Esophagus (tissue), 2 donors: ENCODE measurements around the gene DYNLL2. TPM values are rescaled to one million over a fixed set of nuclear protein-coding genes. Genes with fewer than 3 reads are reported as not detected.
"Not testable (repeated sequence)": the region's sequence is repeated elsewhere in the genome, so short reads cannot be mapped to it uniquely, and the experiment has no call there.

Source experiments
- H3K27ac ChIP-seq, 2 donors: one replicate each; pipeline ENCODE4 v1.5.1; 2013; ENCODE audit warnings: low read depth in 2 of 2, mild to moderate bottlenecking in 2 of 2, inconsistent platforms in 1 of 2, low read length in 1 of 2, moderate library complexity in 1 of 2
- H3K27me3 ChIP-seq, 2 donors: one replicate each; pipeline ENCODE4 v1.6.1; 2013; ENCODE audit warnings: low read length in 2 of 2, control low read depth in 1 of 2, mild to moderate bottlenecking in 1 of 2; ENCODE audit not compliant: insufficient read depth in 2 of 2, control insufficient read depth in 1 of 2
- H3K36me3 ChIP-seq, 2 donors: one replicate each; pipeline ENCODE4 v1.6.1; 2013; ENCODE audit warnings: low read length in 1 of 2; ENCODE audit not compliant: control insufficient read depth in 2 of 2, insufficient read depth in 2 of 2
- H3K4me1 ChIP-seq, 2 donors: one replicate each; pipeline ENCODE4 v1.6.1; 2013; ENCODE audit warnings: low read length in 1 of 2; ENCODE audit not compliant: control insufficient read depth in 2 of 2, insufficient read depth in 2 of 2
- H3K4me3 ChIP-seq, 2 donors: one replicate each; pipeline ENCODE4 v1.5.1; 2013; ENCODE audit warnings: low read length in 2 of 2, mild to moderate bottlenecking in 2 of 2, low read depth in 1 of 2, moderate library complexity in 1 of 2
- H3K9me3 ChIP-seq, 2 donors: one replicate each; pipeline ENCODE4 v1.6.1; 2013; ENCODE audit warnings: mild to moderate bottlenecking in 2 of 2, low read depth in 1 of 2, low read length in 1 of 2, moderate library complexity in 1 of 2; ENCODE audit not compliant: control insufficient read depth in 2 of 2, insufficient read depth in 1 of 2
- WGBS, 2 donors: extraction: QIAGEN DNeasy Blood & Tissue Kit; methylation state at CpG; one replicate each; pipeline ENCODE4 v1.1.7; 2013; 5-methylcytosine and 5-hydroxymethylcytosine counted together
- polyA plus RNA-seq, 2 donors: library from polyadenylated mRNA; stranded (reverse); fragments of 200-250 nt; gene quantifications; one replicate each; pipeline ENCODE4 v1.2.3, GENCODE V29; 2013
- donor health status: healthy with polysubstance abuse.
- donor health status: Bipolar disorder and iron deficiency.

The DYNLL2 gene
- polyA plus RNA-seq, 2 donors: 14.8 to 15.3 TPM

DNA sequence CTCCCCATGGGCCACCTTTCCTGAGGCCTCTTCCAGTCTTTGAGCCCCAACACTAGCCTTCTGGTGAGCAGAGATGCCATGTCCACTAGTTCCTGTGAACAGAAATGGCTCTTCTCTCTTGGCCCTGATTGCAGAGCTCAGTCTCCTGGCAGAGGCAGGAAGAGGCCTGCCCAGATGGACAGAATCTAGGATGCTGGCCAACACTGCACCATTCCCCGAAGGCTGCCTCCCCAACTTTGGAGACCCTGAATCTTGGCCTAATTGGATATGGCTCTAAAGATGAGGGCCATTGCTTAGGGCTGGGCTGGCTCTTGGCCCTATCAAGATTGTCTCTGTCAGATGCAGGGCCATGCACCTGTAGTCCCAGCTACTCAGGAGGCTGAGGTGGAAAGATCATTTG is 18.0 kb upstream of the DYNLL2 start:
- no peak overlapping the region for H3K4me3 ChIP-seq
- H3K4me1 ChIP-seq: peaks cover 4% of the 10 kb centered on the region in 2 donors
- H3K27ac ChIP-seq: no peak overlapping the region
- 57 to 89% methylated on average over 1 of the region's 1 CpG for WGBS, 2 donors
- H3K9me3 ChIP-seq: no peaks in the 10 kb centered on the region
- no peaks in the 10 kb centered on the region for H3K36me3 ChIP-seq
- H3K27me3 ChIP-seq: no peaks in the 10 kb centered on the region

DNA sequence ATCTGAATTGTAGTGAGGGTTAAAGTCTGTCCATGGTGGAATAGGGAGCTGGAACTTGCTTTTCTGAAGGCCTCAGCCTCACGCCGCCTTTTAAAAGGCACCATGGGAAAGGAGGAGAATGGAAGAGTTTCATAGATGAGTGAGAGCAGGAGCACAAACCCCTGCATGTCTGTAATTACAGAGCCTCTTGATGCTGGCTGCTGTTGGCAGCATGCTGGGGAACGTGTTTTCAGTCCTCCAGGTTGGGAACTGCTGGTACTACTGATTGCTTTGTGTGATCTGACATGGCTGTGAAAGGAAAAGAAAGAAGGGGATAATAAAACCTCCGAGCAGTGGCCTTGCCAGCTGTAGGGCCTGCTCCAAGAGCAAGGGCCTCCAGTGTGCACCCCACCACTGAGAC is 16.8 kb upstream of the DYNLL2 start:
- H3K9me3 ChIP-seq: no peaks in the 10 kb centered on the region
- no peaks in the 10 kb centered on the region for H3K27me3 ChIP-seq
- no peaks in the 10 kb centered on the region for H3K36me3 ChIP-seq
- 61 to 64% methylated on average over 4 of the region's 4 CpGs for WGBS, 2 donors
- peaks cover 0 to 4% of the 10 kb centered on the region in 2 donors for H3K4me1 ChIP-seq
- no peak overlapping the region for H3K4me3 ChIP-seq
- no peak overlapping the region for H3K27ac ChIP-seq

- Histone ChIP-seq H3K27ac (no peak overlapping the region), H3K4me1 (no peaks in the 10 kb centered on the region), H3K9me3 (no peaks in the 10 kb centered on the region), H3K4me3 (no peak overlapping the region), H3K27me3 (peaks cover 0 to 2% of the 10 kb centered on the region in 2 donors), H3K36me3 (no peaks in the 10 kb centered on the region)
- 65 to 69% methylated on average over 1 of the region's 1 CpG for WGBS, 2 donors
These were observed 10.4 kb upstream of the DYNLL2 start for GRCh38 chr17:58072862-58073261.

DNA sequence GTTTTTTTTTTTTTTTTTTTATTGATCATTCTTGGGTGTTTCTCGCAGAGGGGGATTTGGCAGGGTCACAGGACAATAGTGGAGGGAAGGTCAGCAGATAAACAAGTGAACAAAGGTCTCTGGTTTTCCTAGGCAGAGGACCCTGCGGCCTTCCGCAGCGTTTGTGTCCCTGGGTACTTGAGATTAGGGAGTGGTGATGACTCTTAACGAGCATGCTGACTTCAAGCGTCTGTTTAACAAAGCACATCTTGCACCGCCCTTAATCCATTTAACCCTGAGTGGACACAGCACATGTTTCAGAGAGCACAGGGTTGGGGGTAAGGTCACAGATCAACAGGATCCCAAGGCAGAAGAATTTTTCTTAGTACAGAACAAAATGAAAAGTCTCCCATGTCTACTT is 10.0 kb upstream of the DYNLL2 start:
- H3K27me3 ChIP-seq, H3K4me1 ChIP-seq, H3K36me3 ChIP-seq, H3K4me3 ChIP-seq, H3K27ac ChIP-seq, H3K9me3 ChIP-seq: not testable (repeated sequence)
- 26 to 63% methylated on average over 4 to 7 of the region's 7 CpGs for WGBS, 2 donors

GRCh38 chr17:58074406-58074805 is 8.8 kb upstream of the DYNLL2 start:
- H3K36me3 ChIP-seq, H3K4me1 ChIP-seq, H3K27ac ChIP-seq, H3K4me3 ChIP-seq, H3K27me3 ChIP-seq, H3K9me3 ChIP-seq: not testable (repeated sequence)
- 95% methylated on average over 8 to 17 of the region's 28 CpGs for WGBS, 2 donors

DNA sequence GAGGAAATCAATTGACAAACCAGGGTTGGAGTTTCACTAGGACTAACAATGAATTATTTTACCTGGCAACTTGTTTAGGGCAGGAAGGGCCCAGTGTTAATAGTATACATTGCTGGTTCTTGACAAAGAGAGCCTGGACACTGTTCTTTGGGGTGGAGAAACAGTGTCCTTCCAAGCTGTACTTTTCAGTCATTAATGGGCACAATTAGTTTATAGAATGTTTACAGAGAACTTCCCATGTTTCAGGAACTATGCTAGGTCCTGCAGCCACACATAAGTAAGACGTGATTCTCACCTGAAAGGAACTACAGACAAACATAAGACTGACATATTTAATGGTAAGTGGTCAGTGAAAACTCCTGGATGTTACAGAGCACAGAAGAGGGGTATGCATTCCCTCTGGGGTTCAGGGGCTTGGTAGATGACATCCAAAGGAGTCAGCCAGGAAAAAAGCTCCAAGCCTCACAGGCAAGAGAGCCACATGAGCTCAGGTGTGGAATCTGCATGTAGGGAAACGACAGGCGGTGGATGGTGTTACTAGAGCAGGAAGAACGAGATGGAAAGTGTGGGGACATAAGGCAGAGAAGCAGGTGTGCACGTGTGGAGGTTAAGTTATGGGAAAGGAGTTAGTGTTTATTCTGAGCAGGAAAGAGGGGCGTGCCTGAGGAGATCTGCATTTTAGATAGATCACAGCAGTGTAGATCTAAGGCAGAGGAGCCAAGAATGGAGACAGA is 3.8 kb upstream of the DYNLL2 start:
- no peaks in the 10 kb centered on the region for H3K36me3 ChIP-seq
- H3K27me3 ChIP-seq: peaks cover 0 to 2% of the 10 kb centered on the region in 2 donors
- WGBS, 2 donors: 65 to 67% methylated on average over 6 of the region's 6 CpGs
- no peak overlapping the region for H3K27ac ChIP-seq
- H3K4me3 ChIP-seq: no peak overlapping the region
- H3K9me3 ChIP-seq: no peaks in the 10 kb centered on the region
- H3K4me1 ChIP-seq: peaks cover 0 to 4% of the 10 kb centered on the region in 2 donors

GRCh38 chr17:58081646-58082340 is 1.4 kb upstream of the DYNLL2 start:
- H3K36me3 ChIP-seq: peaks cover 0 to 4% of the 10 kb centered on the region in 2 donors
- H3K9me3 ChIP-seq: no peaks in the 10 kb centered on the region
- peaks cover 0 to 2% of the 10 kb centered on the region in 2 donors for H3K27me3 ChIP-seq
- WGBS, 2 donors: 85 to 88% methylated on average over 16 of the region's 16 CpGs
- H3K27ac ChIP-seq: no peak overlapping the region
- peaks cover 2 to 11% of the 10 kb centered on the region in 2 donors for H3K4me1 ChIP-seq
- no peak overlapping the region for H3K4me3 ChIP-seq

GRCh38 chr17:58082341-58082869 is 814 bp upstream of the DYNLL2 start:
- Histone ChIP-seq H3K4me1 (peaks cover 2 to 13% of the 10 kb centered on the region in 2 donors), H3K4me3 (no peak overlapping the region), H3K27ac (peak overlapping the region; percentile 47 to 92), H3K9me3 (no peaks in the 10 kb centered on the region), H3K27me3 (no peaks in the 10 kb centered on the region), H3K36me3 (peaks cover 0 to 8% of the 10 kb centered on the region in 2 donors)
- WGBS, 2 donors: 67% methylated on average over 10 of the region's 10 CpGs

GRCh38 chr17:58083491-58084316 is 485 bp downstream of the DYNLL2 start:
- H3K9me3 ChIP-seq: no peaks in the 10 kb centered on the region
- peaks cover 2 to 17% of the 10 kb centered on the region in 2 donors for H3K4me1 ChIP-seq
- peaks cover 6 to 14% of the 10 kb centered on the region in 2 donors for H3K36me3 ChIP-seq
- peak overlapping the region; percentile 89 to 100 for H3K4me3 ChIP-seq
- 1% methylated on average over 72 to 92 of the region's 92 CpGs for WGBS, 2 donors
- peak overlapping the region; percentile 88 to 92 for H3K27ac ChIP-seq
- no peaks in the 10 kb centered on the region for H3K27me3 ChIP-seq
